HepG2 (cell line): ENCODE results near the gene PREX1. TPM values are rescaled to one million over a fixed set of nuclear protein-coding genes. Genes with fewer than 3 reads are reported as not detected.

Experiments
- ATAC-seq: fragments of 200-7000 bp; cut with Tn5 transposase; 3 replicates; pipeline ENCODE4 v1.9.1; 2020; ENCODE audit warnings: mild to moderate bottlenecking, moderate library complexity
- BruUV-seq: library from RNA; stranded (reverse); fragments of 400-500 nt; replicated peaks from 2 replicates; lab custom pipeline; 2021; lab: Mats Ljungman, UMichigan
- CTCF ChIA-PET: fragments of 300-600 bp; formaldehyde crosslinking; extraction: SDS; loops from one replicate; lab custom pipeline; 2021; ENCODE audit warnings: low total read pairs, inconsistent platforms, low intra/inter-chr PET ratio; lab: Yijun Ruan, JAX
- POLR2A ChIA-PET: fragments of 350-600 bp; sonication (Branson Sonifier 250); formaldehyde crosslinking; loops from one replicate; lab custom pipeline; 2020; ENCODE audit warnings: antibody characterized with exemption, inconsistent platforms; lab: Yijun Ruan, JAX
- DNase-seq: peaks from one replicate; pipeline ENCODE4 v3.0.0-alpha.2; 2015; ENCODE audit warnings: low spot score
- FAIRE-seq: peaks from 3 replicates; lab custom pipeline; 2011; peaks lifted over from hg19 to GRCh38; lab: Jason Lieb, UNC
- H2AFZ ChIP-seq: one replicate; pipeline ENCODE4 v1.6.1; 2011; ENCODE audit warnings: low read length, inconsistent platforms
- H3K27ac ChIP-seq: fragments of 300-600 bp; 3 replicates; pipeline ENCODE4 v1.8.0; 2011; ENCODE audit warnings: mixed run types, mild to moderate bottlenecking, mixed read lengths, low read length, inconsistent platforms; ENCODE audit not compliant: insufficient read depth; ENCODE audit errors: extremely low read length
- H3K27me3 ChIP-seq, 2 experiments: fragments of 200-600 bp in 1 of 2; 2 replicates in 1 of 2; 3 replicates in 1 of 2; pipeline versions ENCODE4 v1.6.0 to v1.8.0; 2011; ENCODE audit warnings: low read length in 2 of 2, mild to moderate bottlenecking in 2 of 2, moderate library complexity in 2 of 2, inconsistent platforms in 1 of 2; ENCODE audit not compliant: insufficient read depth in 2 of 2, control insufficient read depth in 1 of 2
- H3K36me3 ChIP-seq, 2 experiments: fragments of 200-600 bp in 1 of 2; replicated peaks in 1 of 2; 2 replicates in 1 of 2; 3 replicates in 1 of 2; pipeline versions ENCODE4 v1.5.1 to v1.8.0; 2011; ENCODE audit warnings: low read length in 2 of 2, inconsistent platforms in 1 of 2; ENCODE audit not compliant: insufficient read depth in 2 of 2, control insufficient read depth in 1 of 2
- H3K4me1 ChIP-seq: 2 replicates; pipeline ENCODE4 v1.5.1; 2012; ENCODE audit warnings: low read length, inconsistent platforms; ENCODE audit not compliant: insufficient read depth
- H3K4me2 ChIP-seq: 2 replicates; pipeline ENCODE4 v1.6.0; 2011; ENCODE audit warnings: low read depth, low read length, inconsistent platforms
- H3K4me3 ChIP-seq, 3 experiments: fragments of 200-600 bp in 1 of 3; sonication (generic), shearing (Covaris generic) in 1 of 3; replicated peaks in 1 of 3; 2 replicates each; pipeline ENCODE4 v1.5.1; 2011 to 2016; ENCODE audit warnings: low read length in 3 of 3, inconsistent platforms in 2 of 3, low read depth in 2 of 3, mild to moderate bottlenecking in 2 of 3, control low read depth in 1 of 3, mixed read lengths in 1 of 3; ENCODE audit not compliant: insufficient read depth in 1 of 3
- H3K79me2 ChIP-seq: one replicate; pipeline ENCODE4 v1.6.1; 2011; ENCODE audit warnings: low read length, inconsistent platforms; ENCODE audit not compliant: insufficient read depth
- H3K9ac ChIP-seq: 2 replicates; pipeline ENCODE4 v1.6.0; 2011; ENCODE audit warnings: mild to moderate bottlenecking, low read depth, low read length, inconsistent platforms; ENCODE audit not compliant: insufficient read depth
- H3K9me3 ChIP-seq: 2 replicates; pipeline ENCODE4 v1.5.1; 2012; ENCODE audit warnings: mild to moderate bottlenecking, low read length
- H4K20me1 ChIP-seq: 2 replicates; pipeline ENCODE4 v1.6.0; 2011; ENCODE audit warnings: inconsistent platforms, mild to moderate bottlenecking, low read length, moderate library complexity; ENCODE audit not compliant: insufficient read depth
- WGBS: methylation state at CpG from one replicate; pipeline ENCODE4 v1.1.6; 2017; ENCODE audit warnings: low lambda C conversion rate; 5-methylcytosine and 5-hydroxymethylcytosine counted together
- in situ Hi-C: cut with HindIII; loops from 2 replicates; pipeline ENCODE4 v1.10.0; 2017; ENCODE audit warnings: low pct_unique_long_range_greater_than_20kb; ENCODE audit not compliant: extremely low pct_ligation_motif_present
- intact Hi-C: fragments of 100-400 bp; cut with micrococcal nuclease; formaldehyde crosslinking; loops from one replicate; pipeline ENCODE4 v1.10.0; 2022; ENCODE audit not compliant: unreplicated experiment
- polyA plus RNA-seq, 8 experiments: library from polyadenylated mRNA; depleted of rRNA in 3 of 8; stranded (reverse) in 7 of 8; unstranded in 1 of 8; fragments of >200 nt; fragmentation: Illumina TruSeq in 4 of 8; extraction: Trizol in 4 of 8; gene quantifications; 2 replicates each; pipeline versions ENCODE4 v1.2.1 to v1.2.3, GENCODE V29; 2011 to 2016; ENCODE audit warnings: low read depth in 4 of 8, missing spikeins in 1 of 8, mixed read lengths in 1 of 8; ENCODE audit not compliant: insufficient read depth in 1 of 8
- total RNA-seq, 5 experiments: library from RNA; depleted of rRNA; stranded (reverse); fragments of >200 nt; fragmentation: Illumina TruSeq; extraction: Trizol; gene quantifications; 2 replicates each; pipeline ENCODE4 v1.2.3, GENCODE V29; 2016; ENCODE audit warnings: low read depth in 1 of 5
- TF ChIP-seq, protein P1 (sequence below), 2 experiments: fragments of 450-650 bp in 1 of 2; sonication (generic) in 1 of 2; formaldehyde crosslinking in 1 of 2; IDR thresholded peaks; 2 replicates each; pipeline versions ENCODE4 v1.6.1 to v1.8.0; 2016 to 2022; ENCODE audit warnings: antibody characterized with exemption in 1 of 2, mild to moderate bottlenecking in 1 of 2, missing genetic modification reagents in 1 of 2
- TF ChIP-seq, protein P2 (sequence below): sonication (generic); formaldehyde crosslinking; IDR thresholded peaks from 2 replicates; pipeline ENCODE4 v1.4.0; 2020; ENCODE audit warnings: missing genetic modification reagents
- TF ChIP-seq, protein P3 (sequence below): sonication (generic); formaldehyde crosslinking; IDR thresholded peaks from 2 replicates; pipeline ENCODE4 v1.5.1; 2020; ENCODE audit warnings: mild to moderate bottlenecking, missing genetic modification reagents, moderate library complexity

PREX1 gene
- total and polyA plus RNA-seq, 2 of the 13 experiments (the other 11 are each of a cell fraction or from before 2014, with no cell fraction given): 0.02 to 0.04 TPM

DNA sequence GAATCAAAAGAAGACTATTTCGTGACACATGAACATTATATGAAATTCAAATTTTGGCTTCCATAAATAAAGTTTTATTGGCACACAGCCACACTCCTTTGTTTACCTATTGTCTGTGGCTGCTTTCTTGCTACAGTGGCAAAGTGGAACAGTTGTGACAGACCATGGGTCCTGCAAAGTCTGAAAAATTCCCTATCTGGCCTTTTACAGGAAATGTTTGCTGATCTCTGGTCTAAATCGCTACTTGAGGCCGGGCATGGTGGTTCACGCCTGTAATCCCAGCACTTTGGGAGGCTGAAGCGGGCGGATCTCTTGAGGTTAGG is 23.1 kb upstream of the PREX1 start:
- intact Hi-C loops (no loop called here), in situ Hi-C loops (no loop called here)
- WGBS: 51% methylated on average over 6 of the region's 6 CpGs
- H3K36me3 ChIP-seq: no peaks in the 10 kb centered on the region
- ChIA-PET POLR2A (no interaction called here), CTCF (no interaction called here)
- H3K9me3 ChIP-seq: no peaks in the 10 kb centered on the region
- H3K27me3 ChIP-seq: peaks cover 5 to 21% of the 10 kb centered on the region in 2 experiments; a peak in 4 of 5 replicates
- no peak overlapping the region for H2AFZ ChIP-seq
- no peak overlapping the region for H3K4me2 ChIP-seq
- DNase-seq (no peak), ATAC-seq (no peak), FAIRE-seq (no peak)
- H3K9ac ChIP-seq: no peak overlapping the region
- no peak overlapping the region for H3K4me3 ChIP-seq
- TF ChIP-seq, protein P1, sequence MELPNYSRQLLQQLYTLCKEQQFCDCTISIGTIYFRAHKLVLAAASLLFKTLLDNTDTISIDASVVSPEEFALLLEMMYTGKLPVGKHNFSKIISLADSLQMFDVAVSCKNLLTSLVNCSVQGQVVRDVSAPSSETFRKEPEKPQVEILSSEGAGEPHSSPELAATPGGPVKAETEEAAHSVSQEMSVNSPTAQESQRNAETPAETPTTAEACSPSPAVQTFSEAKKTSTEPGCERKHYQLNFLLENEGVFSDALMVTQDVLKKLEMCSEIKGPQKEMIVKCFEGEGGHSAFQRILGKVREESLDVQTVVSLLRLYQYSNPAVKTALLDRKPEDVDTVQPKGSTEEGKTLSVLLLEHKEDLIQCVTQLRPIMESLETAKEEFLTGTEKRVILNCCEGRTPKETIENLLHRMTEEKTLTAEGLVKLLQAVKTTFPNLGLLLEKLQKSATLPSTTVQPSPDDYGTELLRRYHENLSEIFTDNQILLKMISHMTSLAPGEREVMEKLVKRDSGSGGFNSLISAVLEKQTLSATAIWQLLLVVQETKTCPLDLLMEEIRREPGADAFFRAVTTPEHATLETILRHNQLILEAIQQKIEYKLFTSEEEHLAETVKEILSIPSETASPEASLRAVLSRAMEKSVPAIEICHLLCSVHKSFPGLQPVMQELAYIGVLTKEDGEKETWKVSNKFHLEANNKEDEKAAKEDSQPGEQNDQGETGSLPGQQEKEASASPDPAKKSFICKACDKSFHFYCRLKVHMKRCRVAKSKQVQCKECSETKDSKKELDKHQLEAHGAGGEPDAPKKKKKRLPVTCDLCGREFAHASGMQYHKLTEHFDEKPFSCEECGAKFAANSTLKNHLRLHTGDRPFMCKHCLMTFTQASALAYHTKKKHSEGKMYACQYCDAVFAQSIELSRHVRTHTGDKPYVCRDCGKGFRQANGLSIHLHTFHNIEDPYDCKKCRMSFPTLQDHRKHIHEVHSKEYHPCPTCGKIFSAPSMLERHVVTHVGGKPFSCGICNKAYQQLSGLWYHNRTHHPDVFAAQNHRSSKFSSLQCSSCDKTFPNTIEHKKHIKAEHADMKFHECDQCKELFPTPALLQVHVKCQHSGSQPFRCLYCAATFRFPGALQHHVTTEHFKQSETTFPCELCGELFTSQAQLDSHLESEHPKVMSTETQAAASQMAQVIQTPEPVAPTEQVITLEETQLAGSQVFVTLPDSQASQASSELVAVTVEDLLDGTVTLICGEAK (IDR thresholded peaks at IDR 0.05): no peak
- TF ChIP-seq, protein P1 (CRISPR knock-in tag; IDR thresholded peaks at IDR 0.05): peak; percentile 96
- TF ChIP-seq, protein P2, sequence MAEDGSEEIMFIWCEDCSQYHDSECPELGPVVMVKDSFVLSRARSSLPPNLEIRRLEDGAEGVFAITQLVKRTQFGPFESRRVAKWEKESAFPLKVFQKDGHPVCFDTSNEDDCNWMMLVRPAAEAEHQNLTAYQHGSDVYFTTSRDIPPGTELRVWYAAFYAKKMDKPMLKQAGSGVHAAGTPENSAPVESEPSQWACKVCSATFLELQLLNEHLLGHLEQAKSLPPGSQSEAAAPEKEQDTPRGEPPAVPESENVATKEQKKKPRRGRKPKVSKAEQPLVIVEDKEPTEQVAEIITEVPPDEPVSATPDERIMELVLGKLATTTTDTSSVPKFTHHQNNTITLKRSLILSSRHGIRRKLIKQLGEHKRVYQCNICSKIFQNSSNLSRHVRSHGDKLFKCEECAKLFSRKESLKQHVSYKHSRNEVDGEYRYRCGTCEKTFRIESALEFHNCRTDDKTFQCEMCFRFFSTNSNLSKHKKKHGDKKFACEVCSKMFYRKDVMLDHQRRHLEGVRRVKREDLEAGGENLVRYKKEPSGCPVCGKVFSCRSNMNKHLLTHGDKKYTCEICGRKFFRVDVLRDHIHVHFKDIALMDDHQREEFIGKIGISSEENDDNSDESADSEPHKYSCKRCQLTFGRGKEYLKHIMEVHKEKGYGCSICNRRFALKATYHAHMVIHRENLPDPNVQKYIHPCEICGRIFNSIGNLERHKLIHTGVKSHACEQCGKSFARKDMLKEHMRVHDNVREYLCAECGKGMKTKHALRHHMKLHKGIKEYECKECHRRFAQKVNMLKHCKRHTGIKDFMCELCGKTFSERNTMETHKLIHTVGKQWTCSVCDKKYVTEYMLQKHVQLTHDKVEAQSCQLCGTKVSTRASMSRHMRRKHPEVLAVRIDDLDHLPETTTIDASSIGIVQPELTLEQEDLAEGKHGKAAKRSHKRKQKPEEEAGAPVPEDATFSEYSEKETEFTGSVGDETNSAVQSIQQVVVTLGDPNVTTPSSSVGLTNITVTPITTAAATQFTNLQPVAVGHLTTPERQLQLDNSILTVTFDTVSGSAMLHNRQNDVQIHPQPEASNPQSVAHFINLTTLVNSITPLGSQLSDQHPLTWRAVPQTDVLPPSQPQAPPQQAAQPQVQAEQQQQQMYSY (CRISPR knock-in tag): no peak
- TF ChIP-seq, protein P3, sequence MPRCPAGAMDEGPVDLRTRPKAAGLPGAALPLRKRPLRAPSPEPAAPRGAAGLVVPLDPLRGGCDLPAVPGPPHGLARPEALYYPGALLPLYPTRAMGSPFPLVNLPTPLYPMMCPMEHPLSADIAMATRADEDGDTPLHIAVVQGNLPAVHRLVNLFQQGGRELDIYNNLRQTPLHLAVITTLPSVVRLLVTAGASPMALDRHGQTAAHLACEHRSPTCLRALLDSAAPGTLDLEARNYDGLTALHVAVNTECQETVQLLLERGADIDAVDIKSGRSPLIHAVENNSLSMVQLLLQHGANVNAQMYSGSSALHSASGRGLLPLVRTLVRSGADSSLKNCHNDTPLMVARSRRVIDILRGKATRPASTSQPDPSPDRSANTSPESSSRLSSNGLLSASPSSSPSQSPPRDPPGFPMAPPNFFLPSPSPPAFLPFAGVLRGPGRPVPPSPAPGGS (CRISPR knock-in tag): no peak
- no peaks in the 10 kb centered on the region for H3K79me2 ChIP-seq
- H3K4me1 ChIP-seq: peaks cover 21% of the 10 kb centered on the region
- no peaks in the 10 kb centered on the region for H4K20me1 ChIP-seq
- BruUV-seq: no TSS peak
- no peak overlapping the region for H3K27ac ChIP-seq
